ENCODE data around the gene CARD14. TPM values are rescaled to one million over a fixed set of nuclear protein-coding genes. Genes with fewer than 3 reads are reported as not detected.

Gene CARD14
- polyA plus RNA-seq, 3 donors, result 0.11 to 0.27 (median 0.16) TPM

DNA sequence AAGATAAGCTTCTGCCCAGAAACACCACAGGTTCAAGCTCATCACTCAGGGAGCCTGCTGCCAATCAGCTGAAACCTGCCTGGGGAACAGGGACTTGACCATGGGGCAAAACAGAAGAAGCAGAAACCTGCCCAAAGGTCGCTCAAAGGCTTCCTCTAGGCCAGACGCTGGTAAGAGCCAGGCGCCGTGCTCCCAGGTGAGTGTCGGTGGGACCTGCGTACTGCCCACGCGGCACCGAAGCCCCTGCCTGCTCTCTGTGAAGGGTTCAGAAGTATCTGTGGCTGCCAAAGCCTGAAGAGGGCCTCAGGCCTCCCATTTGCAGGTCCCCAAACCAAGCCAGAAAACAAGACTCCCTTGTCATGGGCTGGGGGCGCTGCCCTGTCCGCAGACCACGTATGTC is 39.9 kb downstream of the CARD14 start:
- no peaks in the 10 kb centered on the region for H3K27me3 ChIP-seq (ENCODE audit: control insufficient read depth in 2 of 2, insufficient read depth in 2 of 2, low read length in 2 of 2)
- no peak overlapping the region for H3K4me3 ChIP-seq (replicated peaks in 1 of 3; ENCODE audit: low read depth in 2 of 3, low read length in 3 of 3)
- H3K4me1 ChIP-seq (ENCODE audit: control insufficient read depth in 1 of 2, insufficient read depth in 2 of 2, low read length in 2 of 2), result peaks cover 44 to 56% of the 10 kb centered on the region in 2 donors
- H3K4me2 ChIP-seq (replicated peaks; ENCODE audit: extremely low read depth, low read length, poor library complexity, severe bottlenecking), result no peak overlapping the region
- intact Hi-C loops (cut with micrococcal nuclease), result loop anchor here (5.0 kb wide), 2 partner anchors 43 to 57 kb away; no protein-coding TSS in a partner anchor
- H4K20me1 ChIP-seq (ENCODE audit: insufficient read depth, low read length), result peaks cover 72% of the 10 kb centered on the region
- peaks cover 57 to 84% of the 10 kb centered on the region in 2 donors for H3K36me3 Mint-ChIP-seq
- no peak overlapping the region for H3K4me3 Mint-ChIP-seq
- peaks cover under 1% of the 10 kb centered on the region for H3K79me2 ChIP-seq (ENCODE audit: insufficient read depth, low read length)
- H3K4me1 Mint-ChIP-seq, result peaks cover 39% of the 10 kb centered on the region
- WGBS (ENCODE audit: insufficient coverage), result 93% methylated on average over 11 of the region's 12 CpGs
- H3K9me3 Mint-ChIP-seq, result no peaks in the 10 kb centered on the region
- H3K27ac Mint-ChIP-seq, result peak overlapping the region in 1 of 7 donors; percentile 37
- H3K9me3 ChIP-seq (replicated peaks in 1 of 2; ENCODE audit: control insufficient read depth in 1 of 2, insufficient read depth in 1 of 2, low read length in 2 of 2), result no peaks in the 10 kb centered on the region
- no peak overlapping the region for H2AFZ ChIP-seq (ENCODE audit: insufficient read depth, low read depth, low read length, poor library complexity, severe bottlenecking)
- peaks cover 0 to 13% (median 6%) of the 10 kb centered on the region in 3 donors for H3K27me3 Mint-ChIP-seq (ENCODE audit: low read depth in 3 of 3)
- no peak for DNase-seq
- TF ChIP-seq, protein P1, sequence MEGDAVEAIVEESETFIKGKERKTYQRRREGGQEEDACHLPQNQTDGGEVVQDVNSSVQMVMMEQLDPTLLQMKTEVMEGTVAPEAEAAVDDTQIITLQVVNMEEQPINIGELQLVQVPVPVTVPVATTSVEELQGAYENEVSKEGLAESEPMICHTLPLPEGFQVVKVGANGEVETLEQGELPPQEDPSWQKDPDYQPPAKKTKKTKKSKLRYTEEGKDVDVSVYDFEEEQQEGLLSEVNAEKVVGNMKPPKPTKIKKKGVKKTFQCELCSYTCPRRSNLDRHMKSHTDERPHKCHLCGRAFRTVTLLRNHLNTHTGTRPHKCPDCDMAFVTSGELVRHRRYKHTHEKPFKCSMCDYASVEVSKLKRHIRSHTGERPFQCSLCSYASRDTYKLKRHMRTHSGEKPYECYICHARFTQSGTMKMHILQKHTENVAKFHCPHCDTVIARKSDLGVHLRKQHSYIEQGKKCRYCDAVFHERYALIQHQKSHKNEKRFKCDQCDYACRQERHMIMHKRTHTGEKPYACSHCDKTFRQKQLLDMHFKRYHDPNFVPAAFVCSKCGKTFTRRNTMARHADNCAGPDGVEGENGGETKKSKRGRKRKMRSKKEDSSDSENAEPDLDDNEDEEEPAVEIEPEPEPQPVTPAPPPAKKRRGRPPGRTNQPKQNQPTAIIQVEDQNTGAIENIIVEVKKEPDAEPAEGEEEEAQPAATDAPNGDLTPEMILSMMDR (IDR thresholded peaks at IDR 0.05), result no peak
- no peak overlapping the region for H3K9ac ChIP-seq (ENCODE audit: insufficient read depth, low read length, poor library complexity, severe bottlenecking)
- no peak overlapping the region for H3K27ac ChIP-seq (ENCODE audit: low read depth in 1 of 2, low read length in 2 of 2)
- peaks cover 55 to 68% of the 10 kb centered on the region in 2 donors for H3K36me3 ChIP-seq (replicated peaks in 1 of 2; ENCODE audit: control insufficient read depth in 1 of 2, insufficient read depth in 2 of 2, low read length in 2 of 2)

DNA sequence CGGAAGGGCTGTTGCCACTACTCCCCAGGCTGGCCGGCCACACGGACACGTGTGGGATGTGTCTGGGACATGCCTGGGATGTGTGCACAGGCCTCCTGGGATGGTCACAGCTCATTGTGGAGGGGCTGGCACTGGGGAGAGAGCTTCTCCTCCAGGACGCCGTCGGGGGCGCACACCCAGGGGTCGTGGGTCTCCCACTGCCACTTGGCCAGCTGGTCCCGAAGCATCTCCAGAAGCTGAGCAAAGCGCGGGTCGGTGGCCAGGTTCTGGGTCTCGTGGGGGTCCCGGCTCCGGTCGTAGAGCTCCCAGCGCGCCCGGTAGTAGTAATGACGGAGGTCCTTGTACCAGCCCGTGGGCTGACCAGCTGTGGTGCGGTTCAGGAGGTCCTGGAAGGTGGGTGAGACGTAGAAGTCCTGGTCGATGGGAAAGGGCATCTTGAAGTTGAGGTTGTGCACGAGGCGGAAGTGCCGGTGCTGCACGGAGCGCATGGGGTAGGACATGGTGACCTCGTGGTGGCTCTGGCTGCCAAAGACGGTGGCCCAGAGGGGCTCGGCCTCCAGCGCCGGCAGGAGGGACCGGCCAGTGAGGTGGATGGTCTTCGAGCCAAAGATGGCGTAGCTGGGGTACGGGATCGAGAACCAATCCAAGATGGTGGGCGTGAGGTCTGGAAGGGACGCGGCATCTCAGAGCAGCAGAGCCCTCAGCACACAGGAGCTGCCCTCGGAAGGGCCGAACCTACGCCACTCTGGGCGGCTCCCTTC is 40.7 kb downstream of the CARD14 start:
- H3K4me1 Mint-ChIP-seq, result peaks cover 39% of the 10 kb centered on the region
- H3K27me3 Mint-ChIP-seq (ENCODE audit: low read depth in 3 of 3), result peaks cover 0 to 12% (median 6%) of the 10 kb centered on the region in 3 donors
- Histone ChIP-seq H2AFZ (ENCODE audit: insufficient read depth, low read depth, low read length, poor library complexity, severe bottlenecking) (no peak overlapping the region), H3K4me1 (ENCODE audit: control insufficient read depth in 1 of 2, insufficient read depth in 2 of 2, low read length in 2 of 2) (peaks cover 47 to 61% of the 10 kb centered on the region in 2 donors), H3K27me3 (ENCODE audit: control insufficient read depth in 2 of 2, insufficient read depth in 2 of 2, low read length in 2 of 2) (no peaks in the 10 kb centered on the region), H3K4me3 (replicated peaks in 1 of 3; ENCODE audit: low read depth in 2 of 3, low read length in 3 of 3) (no peak overlapping the region), H4K20me1 (ENCODE audit: insufficient read depth, low read length) (peaks cover 78% of the 10 kb centered on the region), H3K27ac (ENCODE audit: low read depth in 1 of 2, low read length in 2 of 2) (no peak overlapping the region), H3K36me3 (replicated peaks in 1 of 2; ENCODE audit: control insufficient read depth in 1 of 2, insufficient read depth in 2 of 2, low read length in 2 of 2) (peaks cover 62 to 71% of the 10 kb centered on the region in 2 donors), H3K79me2 (ENCODE audit: insufficient read depth, low read length) (peaks cover 5% of the 10 kb centered on the region), H3K4me2 (replicated peaks; ENCODE audit: extremely low read depth, low read length, poor library complexity, severe bottlenecking) (no peak overlapping the region), H3K9ac (ENCODE audit: insufficient read depth, low read length, poor library complexity, severe bottlenecking) (no peak overlapping the region), H3K9me3 (replicated peaks in 1 of 2; ENCODE audit: control insufficient read depth in 1 of 2, insufficient read depth in 1 of 2, low read length in 2 of 2) (no peaks in the 10 kb centered on the region)
- H3K27ac Mint-ChIP-seq, result peak overlapping the region in 1 of 7 donors; percentile 79
- TF ChIP-seq, protein P1 (IDR thresholded peaks at IDR 0.05), result no peak
- DNase-seq, result no peak
- H3K36me3 Mint-ChIP-seq, result peaks cover 60 to 86% of the 10 kb centered on the region in 2 donors
- 98% methylated on average over 43 of the region's 47 CpGs for WGBS (ENCODE audit: insufficient coverage)
- H3K4me3 Mint-ChIP-seq, result no peak overlapping the region
- intact Hi-C loops (cut with micrococcal nuclease), result loop anchor here (5.0 kb wide), 2 partner anchors 42 to 58 kb away; no protein-coding TSS in a partner anchor
- H3K9me3 Mint-ChIP-seq, result no peaks in the 10 kb centered on the region
